Measurements from ENCODE around the gene LAYN.

DNA sequence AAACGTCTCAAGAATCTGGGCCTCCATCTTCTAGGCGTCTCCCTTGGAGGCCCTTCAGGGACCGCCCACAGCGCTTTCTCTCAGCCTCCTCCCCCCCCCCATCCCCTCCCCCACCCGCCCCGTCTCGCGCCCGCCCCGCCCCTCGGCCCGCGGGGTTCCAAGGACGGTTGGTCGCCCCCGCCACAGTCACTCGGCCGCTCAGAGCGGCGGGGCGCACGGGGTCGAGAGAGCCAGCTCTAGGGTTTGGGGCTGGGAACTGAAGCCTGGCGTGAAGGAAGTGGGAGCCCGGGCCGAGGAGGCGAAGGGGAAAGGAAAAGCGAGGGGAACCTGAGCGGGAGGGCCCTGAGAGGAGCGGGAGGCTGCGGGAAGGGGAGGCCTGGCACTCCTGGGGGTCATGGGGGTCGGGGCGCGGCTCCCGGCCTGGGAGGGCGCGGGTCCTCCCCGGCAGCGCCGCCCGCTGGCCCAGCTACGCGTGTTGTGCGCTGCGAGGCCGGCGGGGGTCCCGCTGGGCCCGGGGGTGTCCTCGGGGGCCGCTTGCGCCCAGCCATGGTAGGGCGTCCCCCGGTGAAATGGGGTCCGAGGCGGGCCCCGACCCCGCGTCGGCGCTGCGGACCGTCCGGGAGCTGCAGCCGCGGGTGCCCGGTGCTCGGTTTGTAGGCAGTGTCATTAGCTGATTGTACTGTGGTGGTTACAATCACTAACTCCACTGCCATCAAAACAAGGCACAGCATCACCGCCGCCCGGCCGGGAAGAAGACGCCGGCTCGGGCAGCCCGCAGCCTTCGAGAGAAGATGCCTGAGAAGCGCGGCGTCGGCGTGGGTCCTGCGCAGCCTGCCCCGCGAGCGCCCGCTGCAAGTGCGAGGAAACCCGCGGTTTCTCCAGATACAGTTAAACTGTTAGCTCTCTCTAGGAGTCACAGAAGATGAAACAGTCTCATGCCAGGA lies 28.0 kb upstream of the LAYN start, which contains the start of gene BTG4:
- TF ChIP-seq POLR2AphosphoS5 (IDR thresholded peaks at IDR 0.05; ENCODE audit: insufficient read depth, low read depth, low read length) (no peak), CTCF (IDR thresholded peaks at IDR 0.05; ENCODE audit: extremely low read depth in 1 of 2, insufficient read depth in 1 of 2, low read depth in 1 of 2, low read length in 2 of 2) (peak in 1 of 2 donors; percentile 5), EZH2 (IDR thresholded peaks at IDR 0.05; ENCODE audit: borderline replicate concordance, low read depth, low read length, severe bottlenecking) (peak; percentile 94)
